ENCODE results near the gene TEX19.
A peak's percentile ranks its signal among the peaks of the same experiment; 100 is the strongest.

TEX19 gene

GRCh38 chr17:82339634-82340580 lies 19.1 kb upstream of the TEX19 start:
- H3K4me3 ChIP-seq (ENCODE audit: low read depth, low read length), result peak overlapping the region; percentile 17
- DNase-seq (ENCODE audit: low read depth, low spot score), result no peak
- in situ Hi-C loops (cut with HindIII; ENCODE audit: low sequenced_read_pairs), result loop anchor here (10.0 kb wide), 1 partner anchor 75 kb away; the partner anchor contains the start of genes HEXD and OGFOD3
- no peak for TF ChIP-seq CTCF (IDR thresholded peaks at IDR 0.05; ENCODE audit: low read depth, low read length)

- no peak for DNase-seq (ENCODE audit: low read depth, low spot score)
- no peak overlapping the region for H3K4me3 ChIP-seq (ENCODE audit: low read depth, low read length)
- in situ Hi-C loops (cut with HindIII; ENCODE audit: low sequenced_read_pairs), result loop anchor here (10.0 kb wide), 1 partner anchor 72 kb away; the partner anchor contains the start of genes HEXD and OGFOD3
- no peak for TF ChIP-seq CTCF (IDR thresholded peaks at IDR 0.05; ENCODE audit: low read depth, low read length)
These were observed 16.5 kb upstream of the TEX19 start for GRCh38 chr17:82342361-82343079.

GRCh38 chr17:82343560-82343959 lies 15.5 kb upstream of the TEX19 start:
- DNase-seq (ENCODE audit: low read depth, low spot score), result no peak
- TF ChIP-seq CTCF (IDR thresholded peaks at IDR 0.05; ENCODE audit: low read depth, low read length), result no peak
- in situ Hi-C loops (cut with HindIII; ENCODE audit: low sequenced_read_pairs), result loop anchor here (10.0 kb wide), 1 partner anchor 71 kb away; the partner anchor contains the start of genes HEXD and OGFOD3
- H3K4me3 ChIP-seq (ENCODE audit: low read depth, low read length), result no peak overlapping the region

- in situ Hi-C loops (cut with HindIII; ENCODE audit: low sequenced_read_pairs), result loop anchor here (10.0 kb wide), 1 partner anchor 70 kb away; the partner anchor contains the start of genes HEXD and OGFOD3
- no peak overlapping the region for H3K4me3 ChIP-seq (ENCODE audit: low read depth, low read length)
- no peak for TF ChIP-seq CTCF (IDR thresholded peaks at IDR 0.05; ENCODE audit: low read depth, low read length)
- no peak for DNase-seq (ENCODE audit: low read depth, low spot score)
These were observed 14.7 kb upstream of the TEX19 start for GRCh38 chr17:82344175-82344907.

GRCh38 chr17:82345151-82345976 lies 13.7 kb upstream of the TEX19 start:
- DNase-seq (ENCODE audit: low read depth, low spot score), result no peak
- in situ Hi-C loops (cut with HindIII; ENCODE audit: low sequenced_read_pairs), result loop anchor here (10.0 kb wide), 1 partner anchor 69 kb away; the partner anchor contains the start of genes HEXD and OGFOD3
- no peak for TF ChIP-seq CTCF (IDR thresholded peaks at IDR 0.05; ENCODE audit: low read depth, low read length)
- H3K4me3 ChIP-seq (ENCODE audit: low read depth, low read length), result no peak overlapping the region
